Measurements from ENCODE around the gene C3orf33. TPM values are rescaled to one million over a fixed set of nuclear protein-coding genes. Genes with fewer than 3 reads are reported as not detected.

Gene C3orf33
- total and polyA plus RNA-seq, 2 of the 8 experiments (the other 6 are each of a cell fraction or from before 2014, with no cell fraction given), result 3.4 to 4.5 TPM

DNA sequence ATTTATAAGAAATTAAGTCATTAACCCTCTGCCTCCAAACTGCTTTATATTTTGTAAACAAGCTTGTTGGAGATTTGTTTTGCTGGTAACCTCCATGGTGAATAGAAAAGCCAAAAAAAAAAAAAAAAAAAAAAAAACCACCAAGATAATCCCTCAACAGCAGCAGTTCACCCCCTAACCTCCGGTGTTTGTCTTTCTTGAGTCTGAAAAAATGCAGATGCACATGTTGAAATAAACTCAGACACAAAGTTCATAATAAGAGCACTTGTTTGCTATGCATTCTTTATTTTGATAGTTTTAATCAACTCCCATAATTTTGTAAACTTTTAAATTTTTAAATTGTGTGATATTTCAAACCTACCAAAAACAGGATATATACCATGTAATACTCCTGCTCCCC lies 59.4 kb downstream of the C3orf33 start:
- Histone ChIP-seq H2BK120ac (replicated peaks; ENCODE audit: low read depth, low read length) (no peak overlapping the region), H3K4me3 (ENCODE audit: extremely low read depth in 1 of 4, insufficient read depth in 2 of 4, low read depth in 3 of 4, low read length in 4 of 4) (peak overlapping the region in 1 of 4 experiments; percentile 56; a peak in 2 of 8 replicates), H2AFZ (ENCODE audit: low read length) (no peak overlapping the region), H3K79me1 (ENCODE audit: low read depth, low read length) (no peaks in the 10 kb centered on the region), H3K36me3 (ENCODE audit: control insufficient read depth in 2 of 4, insufficient read depth in 4 of 4, low read length in 3 of 4) (no peaks in the 10 kb centered on the region), H2AK5ac (ENCODE audit: low read depth, low read length) (no peak overlapping the region), H4K20me1 (replicated peaks in 1 of 2; ENCODE audit: control insufficient read depth in 1 of 2, insufficient read depth in 2 of 2, low read length in 2 of 2) (no peaks in the 10 kb centered on the region), H3K4me2 (ENCODE audit: insufficient read depth in 1 of 2, low read depth in 2 of 2, low read length in 2 of 2) (peak overlapping the region; percentile 78 to 94), H3K23me2 (ENCODE audit: low read depth, low read length) (peaks cover 8% of the 10 kb centered on the region), H3K4ac (replicated peaks; ENCODE audit: insufficient read length, low read depth, low read length) (no peak overlapping the region), H3K18ac (ENCODE audit: extremely low read depth, low read length) (no peak overlapping the region), H3K23ac (ENCODE audit: insufficient read length) (no peak overlapping the region), H2BK20ac (ENCODE audit: low read length) (no peak overlapping the region), H3K27ac (ENCODE audit: low read depth, low read length) (no peak overlapping the region), H3K79me2 (ENCODE audit: control insufficient read depth in 1 of 2, insufficient read depth in 2 of 2, low read length in 2 of 2) (peaks cover 0 to 20% of the 10 kb centered on the region in 2 experiments; a peak in 2 of 4 replicates), H3K27me3 (replicated peaks in 1 of 4; ENCODE audit: control insufficient read depth in 3 of 4, extremely low read depth in 1 of 4, insufficient read depth in 3 of 4, low read length in 3 of 4) (no peaks in the 10 kb centered on the region), H4K8ac (ENCODE audit: extremely low read depth, insufficient read depth, low read length) (no peak overlapping the region), H2BK15ac (ENCODE audit: low read length) (no peak overlapping the region), H4K91ac (replicated peaks; ENCODE audit: insufficient read length, low read length) (no peak overlapping the region), H4K5ac (ENCODE audit: insufficient read length, low read depth, low read length) (peak overlapping the region; percentile 5), H2BK12ac (ENCODE audit: low read depth, low read length) (no peak overlapping the region), H2BK5ac (ENCODE audit: low read depth, low read length) (no peak overlapping the region), H3K56ac (replicated peaks; ENCODE audit: insufficient read length, low read depth, low read length) (peak overlapping the region; percentile 36), H3K9me3 (ENCODE audit: insufficient read depth in 2 of 2, low read depth in 1 of 2, low read length in 1 of 2) (no peaks in the 10 kb centered on the region), H3K14ac (ENCODE audit: insufficient read length) (no peak overlapping the region), H3K9ac (replicated peaks in 1 of 4; ENCODE audit: extremely low read depth in 1 of 4, low read depth in 3 of 4, low read length in 3 of 4) (no peak overlapping the region), H3K4me1 (replicated peaks in 1 of 4; ENCODE audit: control insufficient read depth in 3 of 4, insufficient read depth in 4 of 4, low read length in 3 of 4) (peaks cover 5 to 14% (median 11%) of the 10 kb centered on the region in 4 experiments; a peak in 6 of 7 replicates)
- no peak for FAIRE-seq
- POLR2A ChIA-PET (ENCODE audit: partially characterized antibody), result interaction anchor here (0.6 to 2.5 kb wide), 4 partner anchors 59 to 177 kb away, joined by 3 to 10 read pairs (median 4); partner anchors contain the start of gene C3orf33
- no peak for DNase-seq (ENCODE audit: low read depth in 1 of 2, low spot score in 2 of 2)
- CTCF ChIA-PET (ENCODE audit: partially characterized antibody), result interaction anchor here (0.7 to 3.8 kb wide), 5 partner anchors 8 to 106 kb away, joined by 3 to 19 read pairs (median 3); partner anchors contain the start of gene C3orf33
- 54% methylated on average over 1 of the region's 1 CpG; no CpG with 5 or more reads in 1 of the 2 experiments for WGBS, 2 experiments (ENCODE audit: extremely low coverage in 1 of 2, insufficient coverage in 1 of 2, insufficient read length in 1 of 2, insufficient replicate concordance in 2 of 2, low coverage in 1 of 2, low lambda C conversion rate in 2 of 2, missing lambda C conversion rate in 1 of 2)
- TF ChIP-seq HDAC2 (IDR thresholded peaks at IDR 0.05; ENCODE audit: borderline replicate concordance in 1 of 2, low read depth in 2 of 2, low read length in 2 of 2) (no peak), CBX8 (IDR thresholded peaks at IDR 0.05; ENCODE audit: borderline replicate concordance, low read depth, low read length) (no peak), SIN3A (conservative IDR thresholded peaks at IDR 0.05 in 1 of 2, IDR thresholded peaks at IDR 0.05 in 1 of 2; ENCODE audit: low read depth in 1 of 2, low read length in 2 of 2) (no peak), ZNF274 (IDR thresholded peaks at IDR 0.05; ENCODE audit: borderline replicate concordance, extremely low read depth, low read length) (no peak), SP1 (IDR thresholded peaks at IDR 0.05; ENCODE audit: low read depth, low read length) (no peak), EGR1 (IDR thresholded peaks at IDR 0.05; ENCODE audit: borderline replicate concordance, low read depth, low read length) (no peak), RNF2 (IDR thresholded peaks at IDR 0.05; ENCODE audit: borderline replicate concordance, low read depth, low read length, missing control alignments, poor library complexity, severe bottlenecking) (no peak), HDAC6 (IDR thresholded peaks at IDR 0.05; ENCODE audit: low read depth, low read length) (no peak)
- TF ChIP-seq, protein P1, sequence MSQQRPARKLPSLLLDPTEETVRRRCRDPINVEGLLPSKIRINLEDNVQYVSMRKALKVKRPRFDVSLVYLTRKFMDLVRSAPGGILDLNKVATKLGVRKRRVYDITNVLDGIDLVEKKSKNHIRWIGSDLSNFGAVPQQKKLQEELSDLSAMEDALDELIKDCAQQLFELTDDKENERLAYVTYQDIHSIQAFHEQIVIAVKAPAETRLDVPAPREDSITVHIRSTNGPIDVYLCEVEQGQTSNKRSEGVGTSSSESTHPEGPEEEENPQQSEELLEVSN (IDR thresholded peaks at IDR 0.05), result no peak

All from H1 (cell line).